ENCODE results near the gene TPPP2. TPM values are rescaled to one million over a fixed set of nuclear protein-coding genes. Genes with fewer than 3 reads are reported as not detected.

TPPP2 gene
- total RNA-seq, 1 donor from 2014 or later: not detected

- ChIA-PET CTCF (interaction anchor here (1.4 kb wide), 1 partner anchor 12 kb away, joined by 4 read pairs; no protein-coding TSS in a partner anchor), POLR2A (no interaction called here)
- TF ChIP-seq CTCF (IDR thresholded peaks at IDR 0.05): no peak
- Mint-ChIP-seq H3K36me3 (ENCODE audit: low read depth) (no peaks in the 10 kb centered on the region), H3K4me1 (no peaks in the 10 kb centered on the region), H3K4me3 (no peak overlapping the region), H3K27me3 (peaks cover 10% of the 10 kb centered on the region), H3K27ac (no peak overlapping the region), H3K9me3 (no peaks in the 10 kb centered on the region)
- intact Hi-C loops (cut with micrococcal nuclease): no loop called here
- DNase-seq: no peak
- ATAC-seq (ENCODE audit: low read depth): no peak
Observed at GRCh38 chr14:21056520-21057163, 26.6 kb downstream of the TPPP2 start.

- Mint-ChIP-seq H3K4me1 (no peaks in the 10 kb centered on the region), H3K9me3 (no peaks in the 10 kb centered on the region), H3K27me3 (peaks cover 17% of the 10 kb centered on the region), H3K36me3 (ENCODE audit: low read depth) (no peaks in the 10 kb centered on the region), H3K4me3 (no peak within 1 kb of the TSS), H3K27ac (no peak within 1 kb of the TSS)
- ATAC-seq (ENCODE audit: low read depth): no peak
- TF ChIP-seq CTCF (IDR thresholded peaks at IDR 0.05): no peak
- ChIA-PET CTCF (no interaction called here), POLR2A (no interaction called here)
- no peak for DNase-seq
- intact Hi-C loops (cut with micrococcal nuclease): no loop called here
Observed at GRCh38 chr14:21057803-21058675, 28.0 kb downstream of the TPPP2 start, which contains the start of gene RNASE8. RNASE8 (plus strand) TSS chr14:21057822; CDS start chr14:21057893, 71 bp downstream.

GRCh38 chr14:21058903-21059302 is 28.9 kb downstream of the TPPP2 start:
- Mint-ChIP-seq H3K4me1 (no peaks in the 10 kb centered on the region), H3K4me3 (no peak overlapping the region), H3K27me3 (peaks cover 23% of the 10 kb centered on the region), H3K27ac (no peak overlapping the region), H3K9me3 (no peaks in the 10 kb centered on the region), H3K36me3 (ENCODE audit: low read depth) (no peaks in the 10 kb centered on the region)
- DNase-seq (no peak), ATAC-seq (ENCODE audit: low read depth) (no peak)
- no peak for TF ChIP-seq CTCF (IDR thresholded peaks at IDR 0.05)
- intact Hi-C loops (cut with micrococcal nuclease): no loop called here
- POLR2A ChIA-PET: no interaction called here
- CTCF ChIA-PET: no interaction called here

- CTCF ChIA-PET: interaction anchor here (0.9 kb wide), 1 partner anchor 45 kb away, joined by 3 read pairs; no protein-coding TSS in a partner anchor
- intact Hi-C loops (cut with micrococcal nuclease): no loop called here
- DNase-seq (no peak), ATAC-seq (ENCODE audit: low read depth) (no peak)
- peaks cover 24% of the 10 kb centered on the region for H3K27me3 Mint-ChIP-seq
- H3K9me3 Mint-ChIP-seq: no peaks in the 10 kb centered on the region
- TF ChIP-seq CTCF (IDR thresholded peaks at IDR 0.05): no peak
- no peaks in the 10 kb centered on the region for H3K36me3 Mint-ChIP-seq (ENCODE audit: low read depth)
- no peak overlapping the region for H3K4me3 Mint-ChIP-seq
- H3K27ac Mint-ChIP-seq: no peak overlapping the region
- no peaks in the 10 kb centered on the region for H3K4me1 Mint-ChIP-seq
- POLR2A ChIA-PET: no interaction called here
Observed at GRCh38 chr14:21059842-21060613, 30.0 kb downstream of the TPPP2 start.

All from activated B cell treated with CpG ODN at 0.5 μM for 24 hours (primary cell).